Gastrocnemius medialis (tissue), 4 donors: ENCODE measurements around the gene CCS. TPM values are rescaled to one million over a fixed set of nuclear protein-coding genes. Genes with fewer than 3 reads are reported as not detected.

Source experiments
- ATAC-seq, 2 donors: fragments of 150-250 bp; one replicate each; pipeline ENCODE4 v1.9.1; 2016
- DNase-seq, 2 donors: peaks; one replicate each; pipeline ENCODE4 v3.0.0-alpha.2; 2019
- H3K27ac ChIP-seq, 4 donors: fragments of 200-600 bp; sonication (generic); 1 replicate in 1 of 4; 2 replicates in 3 of 4; pipeline ENCODE4 v1.5.1; 2016 to 2018; ENCODE audit warnings: mild to moderate bottlenecking in 2 of 4, moderate library complexity in 1 of 4
- H3K27me3 ChIP-seq, 3 donors: fragments of 200-600 bp; sonication (generic) in 2 of 3; 1 replicate in 1 of 3; 2 replicates in 2 of 3; pipeline versions ENCODE4 v1.5.1 to v1.6.0; 2016 to 2019; ENCODE audit warnings: mild to moderate bottlenecking in 1 of 3, moderate library complexity in 1 of 3
- H3K36me3 ChIP-seq, 2 donors: fragments of 200-600 bp; sonication (generic) in 1 of 2; one replicate each; pipeline ENCODE4 v1.5.1; 2017 to 2018
- H3K4me1 ChIP-seq, 2 donors: fragments of 200-600 bp; sonication (generic) in 1 of 2; one replicate each; pipeline ENCODE4 v1.5.1; 2016 to 2017; ENCODE audit warnings: mild to moderate bottlenecking in 2 of 2
- H3K4me3 ChIP-seq, 4 donors: fragments of 200-600 bp; sonication (generic) in 3 of 4; 1 replicate in 1 of 4; 2 replicates in 3 of 4; pipeline ENCODE4 v1.5.1; 2016 to 2019; ENCODE audit warnings: mild to moderate bottlenecking in 2 of 4
- H3K9me3 ChIP-seq, 3 donors: fragments of 200-600 bp; sonication (generic) in 2 of 3; 1 replicate in 1 of 3; 2 replicates in 2 of 3; pipeline ENCODE4 v1.5.1; 2016 to 2019
- POLR2A ChIP-seq, 2 donors: fragments of 450-650 bp; IDR thresholded peaks; one replicate each; pipeline ENCODE4 v1.6.1; 2017; ENCODE audit warnings: antibody characterized with exemption in 2 of 2, mild to moderate bottlenecking in 2 of 2, moderate library complexity in 2 of 2
- in situ Hi-C, 4 donors: fragments of 200-750 bp; cut with MboI; loops; one replicate each; pipeline versions ENCODE4 v1.15.0 to v1.8.0; 2017; ENCODE audit warnings: low sequenced_read_pairs in 4 of 4
- intact Hi-C: fragments of 100-400 bp; cut with DNase I; formaldehyde crosslinking; loops from one replicate; pipeline ENCODE4 v1.15.1; 2023; ENCODE audit warnings: low total_unique reads
- total RNA-seq, 4 donors: library from RNA; depleted of rRNA; stranded (reverse); fragments of >200 nt; gene quantifications; one replicate each; pipeline versions ENCODE4 v1.1.0 to v1.2.3, GENCODE V29; 2016
- TF ChIP-seq, protein P1 (sequence below), 5 experiments: fragments of 450-650 bp in 3 of 5; fragments of 200-600 bp in 2 of 5; sonication (generic) in 2 of 5; IDR thresholded peaks in 4 of 5; conservative IDR thresholded peaks in 1 of 5; 1 replicate in 4 of 5; 2 replicates in 1 of 5; pipeline ENCODE4 v1.5.1; 2016 to 2019; ENCODE audit warnings: antibody characterized with exemption in 5 of 5, mild to moderate bottlenecking in 3 of 5, moderate library complexity in 3 of 5

The CCS gene
- total RNA-seq, 4 donors from 2014 or later, result 9.0 to 12.3 (median 11.7) TPM

DNA sequence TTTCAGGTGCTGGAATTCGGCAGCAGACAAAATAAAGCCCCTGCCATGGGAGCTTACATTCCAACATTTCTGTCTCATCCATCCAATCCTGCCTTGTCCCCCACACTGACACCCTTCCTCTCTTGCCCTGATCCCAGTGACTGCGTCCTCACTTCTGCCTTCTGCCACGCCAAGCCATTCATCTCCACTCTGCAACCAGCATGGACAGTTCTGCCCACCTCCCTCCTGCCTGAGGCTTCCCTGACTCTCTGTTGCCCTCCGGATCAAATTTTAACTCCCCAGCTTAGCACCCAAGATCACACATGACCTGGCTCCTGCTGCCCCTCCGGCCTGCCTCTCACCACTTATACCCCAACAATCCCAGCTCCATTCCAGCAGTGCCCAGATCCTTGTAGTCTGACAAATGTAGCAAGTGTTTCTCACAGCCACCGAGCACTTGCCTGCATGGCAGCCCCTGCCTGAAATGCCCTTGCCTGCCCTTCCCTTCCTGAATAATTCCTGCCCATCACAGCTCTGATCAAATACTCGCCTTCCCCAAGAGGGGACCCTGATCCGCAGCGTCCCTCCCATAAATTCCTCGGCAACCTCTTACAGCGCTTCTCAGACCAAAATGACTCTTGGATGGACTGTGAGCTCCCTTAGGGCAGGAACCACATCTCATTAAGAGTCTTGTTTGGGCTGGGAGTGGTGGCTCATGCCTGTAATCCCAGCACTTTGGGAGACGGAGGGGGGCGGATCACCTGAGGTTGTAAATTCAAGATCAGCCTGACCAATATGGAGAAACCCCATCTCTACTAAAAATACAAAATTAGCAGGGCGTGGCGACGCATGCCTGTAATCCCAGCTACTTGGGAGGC is 44.0 kb upstream of the CCS start:
- no peak for ATAC-seq
- Histone ChIP-seq H3K9me3 (no peaks in the 10 kb centered on the region), H3K36me3 (no peaks in the 10 kb centered on the region), H3K27me3 (no peaks in the 10 kb centered on the region), H3K4me3 (no peak overlapping the region), H3K27ac (peak overlapping the region in 3 of 4 donors; percentile 79 to 94 (median 88)), H3K4me1 (peaks cover 25 to 36% of the 10 kb centered on the region in 2 donors)
- DNase-seq, result no peak
- in situ Hi-C loops, result no loop called here
- intact Hi-C loops, result loop anchor here (2.0 kb wide), 1 partner anchor 68 kb away; the partner anchor contains the start of gene RBM14
- TF ChIP-seq, protein P1, sequence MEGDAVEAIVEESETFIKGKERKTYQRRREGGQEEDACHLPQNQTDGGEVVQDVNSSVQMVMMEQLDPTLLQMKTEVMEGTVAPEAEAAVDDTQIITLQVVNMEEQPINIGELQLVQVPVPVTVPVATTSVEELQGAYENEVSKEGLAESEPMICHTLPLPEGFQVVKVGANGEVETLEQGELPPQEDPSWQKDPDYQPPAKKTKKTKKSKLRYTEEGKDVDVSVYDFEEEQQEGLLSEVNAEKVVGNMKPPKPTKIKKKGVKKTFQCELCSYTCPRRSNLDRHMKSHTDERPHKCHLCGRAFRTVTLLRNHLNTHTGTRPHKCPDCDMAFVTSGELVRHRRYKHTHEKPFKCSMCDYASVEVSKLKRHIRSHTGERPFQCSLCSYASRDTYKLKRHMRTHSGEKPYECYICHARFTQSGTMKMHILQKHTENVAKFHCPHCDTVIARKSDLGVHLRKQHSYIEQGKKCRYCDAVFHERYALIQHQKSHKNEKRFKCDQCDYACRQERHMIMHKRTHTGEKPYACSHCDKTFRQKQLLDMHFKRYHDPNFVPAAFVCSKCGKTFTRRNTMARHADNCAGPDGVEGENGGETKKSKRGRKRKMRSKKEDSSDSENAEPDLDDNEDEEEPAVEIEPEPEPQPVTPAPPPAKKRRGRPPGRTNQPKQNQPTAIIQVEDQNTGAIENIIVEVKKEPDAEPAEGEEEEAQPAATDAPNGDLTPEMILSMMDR (IDR thresholded peaks at IDR 0.05 in 4 of 5, conservative IDR thresholded peaks at IDR 0.05 in 1 of 5), result no peak
- TF ChIP-seq POLR2A (IDR thresholded peaks at IDR 0.05), result no peak

DNA sequence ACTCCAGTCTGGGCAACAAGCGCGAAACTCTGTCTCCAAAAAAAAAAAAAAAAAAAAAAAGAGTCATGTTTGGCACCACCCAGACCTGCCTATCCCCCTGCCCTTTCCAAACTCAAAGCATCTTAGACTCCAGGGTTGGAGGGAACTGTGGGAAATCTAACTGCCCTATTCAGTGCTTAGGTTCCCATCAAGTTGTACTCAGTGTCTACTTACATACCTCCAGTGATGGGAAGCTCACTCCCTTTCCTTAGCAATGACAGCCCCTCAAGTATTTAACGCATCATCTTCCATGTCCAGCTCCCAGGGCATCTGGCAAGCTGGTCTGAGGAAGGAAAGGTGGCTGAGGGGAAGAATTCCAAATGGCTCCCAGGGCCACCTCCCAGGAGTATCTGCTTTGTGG is 43.3 kb upstream of the CCS start:
- H3K4me3 ChIP-seq, result no peak overlapping the region
- H3K27ac ChIP-seq, result peak overlapping the region in 1 of 4 donors; percentile 94
- TF ChIP-seq, protein P1 (IDR thresholded peaks at IDR 0.05 in 4 of 5, conservative IDR thresholded peaks at IDR 0.05 in 1 of 5), result no peak
- TF ChIP-seq POLR2A (IDR thresholded peaks at IDR 0.05), result no peak
- H3K9me3 ChIP-seq, result no peaks in the 10 kb centered on the region
- no peak for DNase-seq
- no peaks in the 10 kb centered on the region for H3K36me3 ChIP-seq
- intact Hi-C loops (loop anchor here (2.0 kb wide), 1 partner anchor 67 kb away; the partner anchor contains the start of gene RBM14), in situ Hi-C loops (no loop called here)
- peaks cover 25 to 35% of the 10 kb centered on the region in 2 donors for H3K4me1 ChIP-seq
- H3K27me3 ChIP-seq, result no peaks in the 10 kb centered on the region
- no peak for ATAC-seq

DNA sequence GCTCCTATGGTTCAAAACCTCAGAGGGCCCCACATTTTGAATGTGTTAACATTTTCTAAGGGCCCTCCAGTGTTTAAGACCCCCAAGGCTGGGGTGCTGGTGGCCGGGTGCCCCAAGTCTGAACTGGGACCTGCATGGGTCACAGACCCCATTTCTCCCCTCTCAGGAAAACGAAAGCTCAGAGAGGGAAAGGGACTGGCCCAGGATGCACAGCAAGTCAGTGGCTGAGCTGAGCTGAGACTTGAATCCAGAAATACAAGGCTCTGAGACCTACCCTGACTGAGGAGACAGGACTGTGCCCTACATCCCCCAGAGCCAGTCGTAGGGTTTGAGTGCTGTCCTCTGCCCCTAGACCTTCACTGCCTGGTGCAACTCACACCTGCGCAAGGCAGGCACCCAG is 42.1 kb upstream of the CCS start:
- Histone ChIP-seq H3K4me3 (no peak overlapping the region), H3K36me3 (no peaks in the 10 kb centered on the region), H3K27me3 (no peaks in the 10 kb centered on the region), H3K27ac (peak overlapping the region in 2 of 4 donors; percentile 44 to 94), H3K4me1 (peaks cover 18 to 28% of the 10 kb centered on the region in 2 donors), H3K9me3 (no peaks in the 10 kb centered on the region)
- DNase-seq (no peak), ATAC-seq (no peak)
- no peak for TF ChIP-seq POLR2A (IDR thresholded peaks at IDR 0.05)
- TF ChIP-seq, protein P1 (IDR thresholded peaks at IDR 0.05 in 4 of 5, conservative IDR thresholded peaks at IDR 0.05 in 1 of 5), result no peak
- intact Hi-C loops (no loop called here), in situ Hi-C loops (no loop called here)

DNA sequence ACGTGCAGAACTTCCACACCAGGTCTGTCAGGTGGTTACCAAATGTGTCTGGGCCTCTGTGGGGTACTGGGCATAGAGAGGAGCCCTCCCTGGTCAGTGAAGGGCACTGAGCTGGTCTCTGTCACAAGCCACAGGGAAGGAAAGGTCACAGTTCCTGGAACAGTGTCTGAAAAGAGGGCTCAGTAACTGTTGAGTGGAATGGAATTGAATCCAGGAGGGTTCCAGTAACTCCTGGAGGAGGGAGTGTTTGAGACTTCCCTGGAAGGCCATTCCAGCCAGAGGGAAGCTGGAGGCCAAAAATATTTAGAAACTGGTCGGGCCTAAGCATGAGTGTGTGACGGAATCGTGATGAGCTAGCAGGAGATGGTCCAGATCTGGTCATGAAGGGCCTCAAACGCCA is 38.4 kb upstream of the CCS start:
- Histone ChIP-seq H3K27me3 (peaks cover 0 to 6% (median 0%) of the 10 kb centered on the region in 3 donors), H3K4me3 (no peak overlapping the region), H3K4me1 (peaks cover 6 to 10% of the 10 kb centered on the region in 2 donors), H3K36me3 (no peaks in the 10 kb centered on the region), H3K27ac (peak overlapping the region in 1 of 4 donors; percentile 44), H3K9me3 (no peaks in the 10 kb centered on the region)
- in situ Hi-C loops, result no loop called here
- no peak for ATAC-seq
- TF ChIP-seq POLR2A (IDR thresholded peaks at IDR 0.05), result no peak
- TF ChIP-seq, protein P1 (IDR thresholded peaks at IDR 0.05 in 4 of 5, conservative IDR thresholded peaks at IDR 0.05 in 1 of 5), result no peak
- no peak for DNase-seq
- intact Hi-C loops, result no loop called here
